NCI-H748 (cell line): ENCODE data around the gene KRT40.

Experiments
- DNase-seq: peaks from one replicate; lab custom pipeline; 2025; ENCODE audit not compliant: unreplicated experiment; lab: John Stamatoyannopoulos, UW

Gene KRT40

DNA sequence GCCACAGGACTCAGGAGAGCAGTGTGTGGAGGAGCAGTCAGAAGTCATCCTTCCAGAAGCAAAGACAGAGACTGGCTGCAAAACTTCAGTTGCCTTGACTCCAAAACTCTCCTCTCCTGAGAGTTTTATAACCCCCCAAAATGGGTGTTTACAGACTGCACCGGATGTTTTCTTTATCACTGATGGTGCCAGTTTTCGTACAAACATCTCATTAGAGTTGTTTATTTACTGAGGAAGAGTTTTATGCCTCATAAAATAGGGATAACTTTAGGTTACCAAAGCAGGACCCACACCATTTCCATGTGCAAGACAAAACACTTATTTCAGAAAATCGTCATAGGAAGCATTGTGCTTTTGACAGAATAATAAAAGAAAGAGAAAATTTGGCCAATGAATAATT lies at the start of gene KRT40:
Gene KRT40 (minus strand): TSS at position 101 of the 400 bp plus-strand sequence. CDS start 53 bp downstream, at position 48.
- no peak for DNase-seq

GRCh38 chr17:41029633-41030245 lies 45.6 kb upstream of the KRT40 start, which contains the start of gene KRTAP1-4:
Gene KRTAP1-4 (minus strand): TSS chr17:41030195. CDS start chr17:41030078, 117 bp downstream.
- no peak for DNase-seq

GRCh38 chr17:41026715-41027471 lies 42.8 kb upstream of the KRT40 start, which contains the start of gene KRTAP1-5:
Gene KRTAP1-5 (minus strand): TSS chr17:41027208. CDS start chr17:41027155, 53 bp downstream.
- no peak for DNase-seq

GRCh38 chr17:41024697-41025096 lies 40.6 kb upstream of the KRT40 start:
- DNase-seq, result no peak

DNA sequence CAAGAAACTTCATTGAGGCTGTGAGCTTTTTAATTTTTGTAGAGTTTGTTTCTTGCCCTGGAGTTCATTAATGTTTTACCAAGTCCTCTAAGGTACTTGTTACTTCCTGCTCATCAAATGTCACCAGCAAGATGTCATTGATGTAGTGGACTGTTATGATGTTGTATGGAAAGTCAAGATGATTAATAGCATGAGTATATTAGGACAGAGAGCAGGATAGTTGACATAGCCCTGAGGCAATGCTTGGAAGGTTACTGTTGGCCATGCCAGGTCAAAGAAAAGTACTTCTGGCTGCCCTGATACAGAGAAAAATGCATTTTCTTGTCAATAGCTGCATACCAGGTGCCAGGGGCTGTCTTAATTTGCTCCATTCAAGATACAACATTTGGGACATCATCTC lies 36.2 kb upstream of the KRT40 start:
- DNase-seq, result peak; percentile 61

DNA sequence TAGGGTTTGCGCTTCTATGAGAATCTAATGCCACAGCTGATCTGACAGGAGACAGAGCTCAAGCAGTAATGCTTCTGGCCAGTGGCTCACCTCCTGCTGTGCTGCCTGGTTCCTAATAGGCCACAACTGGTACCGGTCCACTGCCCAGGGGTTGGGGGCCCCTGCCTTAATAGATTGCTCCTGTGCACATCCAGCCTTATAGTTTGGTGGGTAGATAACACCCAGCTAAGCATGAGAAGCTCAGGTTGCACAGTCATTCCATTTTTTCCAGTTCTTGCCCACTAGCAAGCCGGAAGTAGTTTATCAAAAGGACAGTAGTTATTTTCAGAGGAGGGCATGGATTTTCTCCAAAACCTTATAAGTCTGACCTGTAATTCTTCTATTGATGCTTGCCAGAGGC lies 35.3 kb upstream of the KRT40 start:
- DNase-seq, result no peak

- no peak for DNase-seq
Measured at GRCh38 chr17:41018541-41018940, 34.4 kb upstream of the KRT40 start.

DNA sequence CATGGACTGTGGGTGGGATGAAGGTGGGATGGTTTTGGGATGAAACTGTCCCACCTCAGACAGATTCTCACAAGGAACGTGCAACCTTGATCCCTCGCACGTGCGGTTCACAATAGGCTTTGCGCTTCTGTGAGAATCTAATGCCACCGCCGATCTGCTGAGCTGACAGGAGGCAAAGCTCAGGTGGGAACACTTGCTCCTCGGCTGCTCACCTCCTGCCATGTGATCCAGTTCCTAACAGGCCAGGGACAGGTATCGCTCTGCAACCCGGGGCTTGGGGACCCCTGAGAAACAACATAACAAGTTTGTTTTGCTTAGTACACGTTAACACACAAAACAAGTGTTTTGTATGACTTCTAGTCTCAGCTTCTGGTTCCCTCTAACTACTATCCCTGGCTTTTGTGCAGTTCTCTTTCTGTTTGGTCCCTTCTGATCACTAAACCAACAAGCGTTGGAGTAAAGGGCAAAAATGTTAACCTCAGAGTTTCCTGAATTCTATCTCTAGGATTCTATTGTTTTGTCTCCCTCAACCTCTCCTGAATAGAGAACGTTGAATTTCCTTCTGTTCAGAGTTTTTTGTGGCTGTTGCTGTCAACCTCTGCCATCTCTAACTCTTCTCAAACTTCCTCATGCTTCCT lies 32.6 kb upstream of the KRT40 start:
- DNase-seq, result no peak

GRCh38 chr17:41015454-41015853 lies 31.3 kb upstream of the KRT40 start:
- DNase-seq, result no peak

- peak; percentile 46 for DNase-seq
Measured at GRCh38 chr17:41013606-41014005, 29.5 kb upstream of the KRT40 start.

- no peak for DNase-seq
Measured at GRCh38 chr17:41013181-41013580, 29.1 kb upstream of the KRT40 start.

DNA sequence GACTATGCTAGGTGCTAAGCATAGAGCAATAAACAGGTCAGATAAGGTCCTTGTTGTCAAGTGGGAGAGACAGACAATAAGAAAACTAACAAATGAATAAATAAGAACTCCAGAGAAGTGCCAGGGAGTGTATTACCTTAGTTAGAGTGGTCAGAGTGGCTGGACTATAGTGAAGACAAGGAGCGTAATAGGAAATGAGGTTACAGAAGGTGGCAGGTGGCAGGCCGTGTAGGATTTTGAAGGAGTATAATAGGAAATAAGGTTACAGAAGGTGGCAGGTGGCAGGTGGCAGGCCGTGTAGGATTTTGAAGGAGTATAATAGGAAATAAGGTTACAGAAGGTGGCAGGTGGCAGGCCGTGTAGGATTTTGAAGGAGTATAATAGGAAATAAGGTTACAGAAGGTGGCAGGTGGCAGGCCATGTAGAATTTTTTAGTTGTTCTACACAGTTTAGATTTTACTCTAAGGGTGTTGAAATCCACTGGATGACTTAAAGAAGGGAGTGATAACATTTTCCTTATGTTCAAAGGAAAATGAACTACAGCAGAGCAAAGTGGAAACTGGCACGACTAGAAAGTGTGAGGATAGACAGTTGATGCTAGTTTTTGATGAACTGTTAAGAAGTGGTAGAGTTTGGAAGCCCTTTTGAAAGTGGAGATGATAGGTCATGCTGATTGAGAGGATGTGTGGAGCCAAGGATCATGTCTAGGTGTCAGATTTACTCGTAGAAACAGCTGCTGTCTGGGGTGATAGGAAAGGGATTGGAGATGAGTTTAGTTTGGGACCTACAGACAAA lies 28.4 kb upstream of the KRT40 start:
- peak; percentile 43 for DNase-seq

GRCh38 chr17:41010441-41010840 lies 26.3 kb upstream of the KRT40 start:
- no peak for DNase-seq

DNA sequence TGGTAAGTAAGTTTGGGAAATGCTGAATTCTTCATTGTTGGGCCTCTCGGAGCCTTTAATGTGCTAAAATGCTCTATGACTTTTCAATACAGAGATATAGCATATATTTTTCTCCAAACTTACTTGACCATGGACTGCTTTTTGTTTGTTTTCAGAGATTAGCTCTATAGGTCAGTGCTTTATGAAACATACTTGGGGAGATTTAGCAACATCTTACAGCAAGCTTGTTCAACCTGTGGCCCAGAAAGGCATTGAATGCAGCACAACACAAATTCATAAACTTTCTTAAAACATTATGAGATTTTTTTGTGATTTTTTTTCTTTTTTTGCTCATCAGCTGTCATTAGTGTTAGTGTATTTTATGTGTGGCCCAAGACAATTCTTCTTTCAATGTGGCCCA lies 25.8 kb upstream of the KRT40 start:
- no peak for DNase-seq

- DNase-seq, result peak; percentile 53
Measured at GRCh38 chr17:41009301-41009760, 25.2 kb upstream of the KRT40 start.

DNA sequence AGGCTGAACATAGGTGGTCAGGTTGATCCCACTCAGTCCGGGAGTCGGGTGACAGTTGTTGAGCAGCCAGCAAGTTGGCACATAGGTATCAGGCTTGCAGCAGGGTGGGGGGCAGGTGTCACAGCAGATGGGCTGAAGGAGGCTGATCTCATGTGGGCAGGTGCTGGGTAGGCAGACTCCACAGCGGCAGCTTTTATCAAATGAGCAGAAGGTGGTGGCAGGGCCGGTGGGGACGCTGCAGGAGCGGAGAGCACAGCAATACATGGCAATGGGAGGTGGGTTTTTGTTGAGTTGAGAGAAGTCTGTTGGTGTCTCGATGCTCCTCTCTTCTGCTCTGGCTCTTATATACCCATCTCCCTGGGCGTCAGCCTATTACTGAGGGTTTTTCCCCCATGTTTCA lies 24.7 kb upstream of the KRT40 start, which contains the start of gene KRTAP3-1:
Gene KRTAP3-1 (minus strand): TSS at position 318 of the 400 bp plus-strand sequence. CDS start 54 bp downstream, at position 264.
- DNase-seq, result peak; percentile 56

GRCh38 chr17:41004397-41004796 lies 20.3 kb upstream of the KRT40 start:
- peak; percentile 12 for DNase-seq

DNA sequence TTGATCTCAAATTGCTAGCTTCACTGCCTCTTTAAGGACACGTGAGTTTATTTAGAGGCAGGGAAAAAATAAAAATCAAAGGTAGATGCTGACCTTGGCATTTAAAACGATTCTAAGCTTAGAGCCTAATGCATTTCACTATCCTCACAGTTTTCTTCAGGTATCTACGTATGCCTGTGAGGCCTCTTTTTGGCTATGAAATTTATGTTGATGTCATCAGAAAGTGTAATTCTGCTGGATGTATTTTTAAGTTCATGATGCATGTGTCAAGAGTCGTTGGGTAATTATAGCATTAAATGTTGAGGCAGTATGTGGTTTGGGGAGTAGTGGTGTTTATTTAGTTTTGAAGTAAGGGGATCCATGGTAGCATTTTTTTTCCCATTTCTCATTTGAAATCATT lies 19.8 kb upstream of the KRT40 start:
- DNase-seq, result no peak

DNA sequence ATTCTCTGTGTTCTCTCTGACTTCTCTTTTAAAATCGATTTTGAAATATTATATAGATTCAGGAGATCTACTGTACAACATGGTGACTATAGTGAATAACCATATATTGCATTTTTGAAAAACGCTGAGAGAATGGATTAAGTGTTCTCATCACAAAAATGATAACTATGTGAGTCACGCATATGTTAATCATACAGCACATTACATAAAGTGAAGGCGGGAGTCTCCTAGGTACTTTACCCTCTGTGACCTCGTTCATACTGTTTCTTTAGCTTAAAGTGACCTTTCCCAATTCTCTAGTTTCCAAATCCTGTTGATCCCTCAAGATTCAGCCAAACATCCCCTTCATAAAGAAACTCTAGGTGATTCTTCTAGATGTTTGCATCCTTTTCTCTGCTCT lies 18.7 kb upstream of the KRT40 start:
- no peak for DNase-seq

GRCh38 chr17:41001795-41002194 lies 17.7 kb upstream of the KRT40 start:
- no peak for DNase-seq

DNA sequence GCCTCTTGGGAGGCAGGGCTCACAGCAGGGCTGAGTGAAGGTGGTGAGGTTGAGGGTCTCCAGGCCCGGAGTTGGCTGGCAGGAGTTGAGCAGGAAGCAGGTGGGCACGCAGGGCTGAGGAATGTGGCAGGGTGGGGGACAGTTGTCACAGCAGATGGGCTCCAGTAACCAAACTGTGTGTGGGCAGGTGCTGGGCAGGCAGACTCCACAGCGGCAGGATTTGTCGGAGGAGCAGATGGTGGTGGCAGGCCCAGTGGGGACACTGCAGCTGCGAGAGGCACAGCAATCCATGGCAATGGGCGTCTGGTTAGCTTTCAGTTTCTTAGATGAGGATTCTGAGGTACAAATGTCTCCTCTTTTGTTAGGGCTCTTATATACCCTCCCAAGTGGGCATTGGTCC lies 15.4 kb upstream of the KRT40 start, which contains the start of gene KRTAP3-2:
Gene KRTAP3-2 (minus strand): TSS at position 344 of the 400 bp plus-strand sequence. CDS start 53 bp downstream, at position 291.
- DNase-seq, result peak; percentile 44
